ENCODE data around the gene DPF3.
"Not testable (repeated sequence)": the region's sequence is repeated elsewhere in the genome, so short reads cannot be mapped to it uniquely, and the experiment has no call there.

DPF3 gene

GRCh38 chr14:72758993-72759392 is 134.9 kb downstream of the DPF3 start:
- no peak for DNase-seq

GRCh38 chr14:72758420-72758819 is 135.5 kb downstream of the DPF3 start:
- no peak for DNase-seq

- DNase-seq: no peak
Measured at GRCh38 chr14:72756967-72757366, 136.9 kb downstream of the DPF3 start.

- no peak for DNase-seq
Measured at GRCh38 chr14:72755766-72756165, 138.1 kb downstream of the DPF3 start.

- DNase-seq: no peak
Measured at GRCh38 chr14:72754949-72755348, 139.0 kb downstream of the DPF3 start.

- no peak for DNase-seq
Measured at GRCh38 chr14:72753879-72754400, 140.0 kb downstream of the DPF3 start.

- DNase-seq: no peak
Measured at GRCh38 chr14:72753044-72753710, 140.7 kb downstream of the DPF3 start.

GRCh38 chr14:72752034-72752412 is 141.9 kb downstream of the DPF3 start:
- no peak for DNase-seq

GRCh38 chr14:72751276-72752033 is 142.4 kb downstream of the DPF3 start:
- no peak for DNase-seq

- not testable (repeated sequence) for DNase-seq
Measured at GRCh38 chr14:72748921-72749320, 145.0 kb downstream of the DPF3 start.

- no peak for DNase-seq
Measured at GRCh38 chr14:72747652-72748051, 146.2 kb downstream of the DPF3 start.

GRCh38 chr14:72745991-72746980 is 147.6 kb downstream of the DPF3 start:
- no peak for DNase-seq

GRCh38 chr14:72745546-72745945 is 148.4 kb downstream of the DPF3 start:
- no peak for DNase-seq

- DNase-seq: no peak
Measured at GRCh38 chr14:72744416-72745120, 149.3 kb downstream of the DPF3 start.

- DNase-seq: no peak
Measured at GRCh38 chr14:72743626-72744025, 150.3 kb downstream of the DPF3 start.

- no peak for DNase-seq
Measured at GRCh38 chr14:72742838-72743195, 151.1 kb downstream of the DPF3 start.

- DNase-seq: no peak
Measured at GRCh38 chr14:72742118-72742837, 151.6 kb downstream of the DPF3 start.

- no peak for DNase-seq
Measured at GRCh38 chr14:72741826-72742117, 152.1 kb downstream of the DPF3 start.

GRCh38 chr14:72740966-72741825 is 152.7 kb downstream of the DPF3 start:
- DNase-seq: no peak

- no peak for DNase-seq
Measured at GRCh38 chr14:72740504-72740961, 153.4 kb downstream of the DPF3 start.

All from right hindlimb (tissue), 1 donor.